Activated CD4-positive, alpha-beta T cell treated with anti-CD3 and anti-CD28 coated beads for 24 hours (primary cell): ENCODE measurements around the gene RPL41.
"Not testable (repeated sequence)": the region's sequence is repeated elsewhere in the genome, so short reads cannot be mapped to it uniquely, and the experiment has no call there.

ENCODE experiments used
- DNase-seq, 2 donors: peaks; one replicate each; pipeline ENCODE4 v3.0.0-alpha.2; 2020; ENCODE audit warnings: low read depth in 2 of 2

RPL41 gene

GRCh38 chr12:56103066-56103711 lies 13.2 kb upstream of the RPL41 start:
- no peak for DNase-seq

- DNase-seq, result no peak
Observed at GRCh38 chr12:56103823-56104108, 12.7 kb upstream of the RPL41 start.

GRCh38 chr12:56104109-56104814 lies 12.2 kb upstream of the RPL41 start, which contains the start of gene PA2G4:
TSS of gene PA2G4 (plus strand) at chr12:56104559. CDS start at chr12:56104738, 179 bp downstream.
- DNase-seq, result peak; percentile 98

GRCh38 chr12:56104815-56105608 lies 11.4 kb upstream of the RPL41 start:
- DNase-seq, result peak in 1 of 2 donors; percentile 11

GRCh38 chr12:56105609-56105902 lies 10.9 kb upstream of the RPL41 start:
- DNase-seq, result no peak

GRCh38 chr12:56107242-56107641 lies 9.2 kb upstream of the RPL41 start:
- no peak for DNase-seq

GRCh38 chr12:56110571-56110970 lies 5.9 kb upstream of the RPL41 start:
- no peak for DNase-seq

GRCh38 chr12:56114084-56114483 lies 2.3 kb upstream of the RPL41 start:
- DNase-seq, result no peak

GRCh38 chr12:56115329-56115728 lies 1.1 kb upstream of the RPL41 start:
- DNase-seq, result no peak

- DNase-seq, result not testable (repeated sequence)
Observed at GRCh38 chr12:56117082-56117706, 761 bp downstream of the RPL41 start.

- peak; percentile 95 to 97 for DNase-seq
Observed at GRCh38 chr12:56117778-56118687, 1.6 kb downstream of the RPL41 start, which contains the start of gene ZC3H10. TSS of gene ZC3H10 (plus strand) at chr12:56118266. CDS start at chr12:56120563, 2,297 bp downstream.

GRCh38 chr12:56118688-56119357 lies 2.4 kb downstream of the RPL41 start:
- DNase-seq, result no peak

GRCh38 chr12:56119361-56119796 lies 2.9 kb downstream of the RPL41 start:
- peak; percentile 41 to 51 for DNase-seq

- no peak for DNase-seq
Observed at GRCh38 chr12:56120158-56120846, 3.9 kb downstream of the RPL41 start.

- DNase-seq, result no peak
Observed at GRCh38 chr12:56121204-56121870, 4.9 kb downstream of the RPL41 start.

- no peak for DNase-seq
Observed at GRCh38 chr12:56122637-56123036, 6.2 kb downstream of the RPL41 start.

- DNase-seq, result no peak
Observed at GRCh38 chr12:56124133-56124532, 7.7 kb downstream of the RPL41 start.

- no peak for DNase-seq
Observed at GRCh38 chr12:56126732-56127239, 10.4 kb downstream of the RPL41 start.

GRCh38 chr12:56127485-56127887 lies 11.1 kb downstream of the RPL41 start:
- no peak for DNase-seq
